GM21515 (cell line): ENCODE results near the gene RTL1.

Source experiments
- ATAC-seq: cut with Tn5 transposase; IDR thresholded peaks from one replicate; pipeline ENCODE4 v1.9.1; 2021; ENCODE audit not compliant: unreplicated experiment

RTL1 gene

GRCh38 chr14:100835548-100836310 lies 67.8 kb downstream of the RTL1 start:
- no peak for ATAC-seq

- ATAC-seq = no peak
These were observed 68.6 kb downstream of the RTL1 start for GRCh38 chr14:100834794-100835547.

GRCh38 chr14:100834082-100834793 lies 69.3 kb downstream of the RTL1 start:
- no peak for ATAC-seq

GRCh38 chr14:100832311-100832960 lies 71.1 kb downstream of the RTL1 start:
- no peak for ATAC-seq

GRCh38 chr14:100830681-100831080 lies 72.8 kb downstream of the RTL1 start:
- ATAC-seq = no peak
